Stimulated activated CD8-positive, alpha-beta memory T cell treated with anti-CD3 and anti-CD28 coated beads, Interleukin-2, amount 100 ng/mL, for 1 hour (primary cell): Measurements from ENCODE around the gene CCNK.

ENCODE experiments used
- DNase-seq, 2 donors: peaks; one replicate each; pipeline ENCODE4 v3.0.0-alpha.2; 2020; ENCODE audit warnings: low read depth in 2 of 2

Gene CCNK

GRCh38 chr14:99552021-99552553 lies 70.9 kb downstream of the CCNK start:
- no peak for DNase-seq

GRCh38 chr14:99552572-99553216 lies 71.5 kb downstream of the CCNK start:
- DNase-seq, result no peak

GRCh38 chr14:99554184-99554583 lies 73.0 kb downstream of the CCNK start:
- no peak for DNase-seq

GRCh38 chr14:99554757-99555531 lies 73.7 kb downstream of the CCNK start:
- no peak for DNase-seq

- no peak for DNase-seq
Observed at GRCh38 chr14:99556134-99556791, 75.1 kb downstream of the CCNK start.

GRCh38 chr14:99559286-99559990 lies 78.2 kb downstream of the CCNK start:
- DNase-seq, result no peak

- no peak for DNase-seq
Observed at GRCh38 chr14:99560403-99560802, 79.2 kb downstream of the CCNK start.

- DNase-seq, result no peak
Observed at GRCh38 chr14:99560922-99561683, 79.9 kb downstream of the CCNK start.

- no peak for DNase-seq
Observed at GRCh38 chr14:99561864-99562263, 80.7 kb downstream of the CCNK start.
